SK-N-SH treated with all-trans-retinoic acid at 6 μM for 48 hours (cell line): ENCODE results near the gene CCNY.
A peak's percentile ranks its signal among the peaks of the same experiment; 100 is the strongest.

Source experiments
- ATAC-seq: fragments of 200-7000 bp; cut with Tn5 transposase; 3 replicates; pipeline ENCODE4 v1.9.1; 2020; ENCODE audit warnings: mild to moderate bottlenecking, moderate library complexity
- ARNTL ChIP-seq: fragments of 450-650 bp; formaldehyde crosslinking; IDR thresholded peaks from 2 replicates; pipeline ENCODE4 v1.5.0; 2020; ENCODE audit warnings: low read depth, mild to moderate bottlenecking, moderate library complexity, borderline replicate concordance
- BACH2 ChIP-seq: fragments of 250-450 bp; sonication (Bioruptor Pico); IDR thresholded peaks from 2 replicates; pipeline ENCODE4 v1.9.0; 2021; ENCODE audit warnings: mild to moderate bottlenecking, borderline replicate concordance
- CREB5 ChIP-seq: fragments of 250-450 bp; sonication (Bioruptor Pico); IDR thresholded peaks from 2 replicates; pipeline ENCODE4 v1.5.1; 2020; ENCODE audit warnings: low read depth, mild to moderate bottlenecking, moderate library complexity
- CSDC2 ChIP-seq: fragments of 250-450 bp; sonication (Bioruptor Pico); IDR thresholded peaks from 2 replicates; pipeline ENCODE4 v1.5.0; 2020; ENCODE audit warnings: mild to moderate bottlenecking, moderate library complexity
- CSRNP3 ChIP-seq: fragments of 250-450 bp; sonication (Bioruptor Pico); IDR thresholded peaks from 2 replicates; pipeline ENCODE4 v1.5.1; 2021; ENCODE audit warnings: mild to moderate bottlenecking, moderate library complexity
- ESRRG ChIP-seq: fragments of 250-450 bp; sonication (Bioruptor Pico); IDR thresholded peaks from 2 replicates; pipeline ENCODE4 v1.6.1; 2021; ENCODE audit warnings: mild to moderate bottlenecking
- GLIS3 ChIP-seq: fragments of 250-450 bp; sonication (Bioruptor Pico); IDR thresholded peaks from 2 replicates; pipeline ENCODE4 v1.5.0; 2020; ENCODE audit warnings: mild to moderate bottlenecking, moderate library complexity
- ISL1 ChIP-seq: fragments of 250-450 bp; sonication (Bioruptor Pico); IDR thresholded peaks from 2 replicates; pipeline ENCODE4 v2.1.2; 2022; ENCODE audit warnings: mild to moderate bottlenecking, moderate library complexity
- OSR1 ChIP-seq: fragments of 250-450 bp; sonication (Bioruptor Pico); IDR thresholded peaks from 2 replicates; pipeline ENCODE4 v1.8.0; 2022; ENCODE audit warnings: moderate library complexity, mild to moderate bottlenecking, inconsistent platforms
- PATZ1 ChIP-seq: fragments of 250-450 bp; sonication (Bioruptor Pico); IDR thresholded peaks from 2 replicates; pipeline ENCODE4 v1.8.0; 2020; ENCODE audit warnings: mild to moderate bottlenecking, moderate library complexity, borderline replicate concordance
- POU6F1 ChIP-seq: fragments of 250-450 bp; sonication (Bioruptor Pico); IDR thresholded peaks from 2 replicates; pipeline ENCODE4 v1.8.0; 2021; ENCODE audit warnings: low read depth, mild to moderate bottlenecking, moderate library complexity, borderline replicate concordance
- PPARA ChIP-seq: fragments of 250-450 bp; sonication (Bioruptor Pico); IDR thresholded peaks from 2 replicates; pipeline ENCODE4 v1.5.0; 2020; ENCODE audit warnings: mild to moderate bottlenecking, borderline replicate concordance
- RARB ChIP-seq: fragments of 250-450 bp; sonication (Bioruptor Pico); IDR thresholded peaks from 2 replicates; pipeline ENCODE4 v1.8.0; 2021; ENCODE audit warnings: mild to moderate bottlenecking, moderate library complexity
- TCF4 ChIP-seq: fragments of 250-450 bp; sonication (Bioruptor Pico); IDR thresholded peaks from 2 replicates; pipeline ENCODE4 v1.8.0; 2021; ENCODE audit warnings: mild to moderate bottlenecking, moderate library complexity, borderline replicate concordance
- TOX ChIP-seq: fragments of 250-450 bp; sonication (Bioruptor Pico); IDR thresholded peaks from 2 replicates; pipeline ENCODE4 v1.8.0; 2021; ENCODE audit warnings: mild to moderate bottlenecking, moderate library complexity, borderline replicate concordance
- TSHZ2 ChIP-seq: fragments of 250-450 bp; sonication (Bioruptor Pico); IDR thresholded peaks from 2 replicates; pipeline ENCODE4 v1.5.0; 2020; ENCODE audit warnings: mild to moderate bottlenecking, moderate library complexity
- ZC3H10 ChIP-seq: fragments of 250-450 bp; sonication (Bioruptor Pico); IDR thresholded peaks from 2 replicates; pipeline ENCODE4 v1.5.1; 2021; ENCODE audit warnings: mild to moderate bottlenecking, moderate library complexity
- ZFP3 ChIP-seq: fragments of 250-450 bp; sonication (Bioruptor Pico); IDR thresholded peaks from 2 replicates; pipeline ENCODE4 v1.5.0; 2020; ENCODE audit warnings: mild to moderate bottlenecking, moderate library complexity
- ZFP30 ChIP-seq: fragments of 450-650 bp; formaldehyde crosslinking; IDR thresholded peaks from 2 replicates; pipeline ENCODE4 v1.5.0; 2022; ENCODE audit warnings: mild to moderate bottlenecking, moderate library complexity
- ZNF565 ChIP-seq: fragments of 450-650 bp; formaldehyde crosslinking; conservative IDR thresholded peaks from 2 replicates; pipeline ENCODE4 v1.5.0; 2020; ENCODE audit warnings: low read depth, mild to moderate bottlenecking, moderate library complexity
- ZNF70 ChIP-seq: fragments of 450-650 bp; formaldehyde crosslinking; IDR thresholded peaks from 2 replicates; pipeline ENCODE4 v1.5.0; 2020; ENCODE audit warnings: mild to moderate bottlenecking, moderate library complexity

The CCNY gene

DNA sequence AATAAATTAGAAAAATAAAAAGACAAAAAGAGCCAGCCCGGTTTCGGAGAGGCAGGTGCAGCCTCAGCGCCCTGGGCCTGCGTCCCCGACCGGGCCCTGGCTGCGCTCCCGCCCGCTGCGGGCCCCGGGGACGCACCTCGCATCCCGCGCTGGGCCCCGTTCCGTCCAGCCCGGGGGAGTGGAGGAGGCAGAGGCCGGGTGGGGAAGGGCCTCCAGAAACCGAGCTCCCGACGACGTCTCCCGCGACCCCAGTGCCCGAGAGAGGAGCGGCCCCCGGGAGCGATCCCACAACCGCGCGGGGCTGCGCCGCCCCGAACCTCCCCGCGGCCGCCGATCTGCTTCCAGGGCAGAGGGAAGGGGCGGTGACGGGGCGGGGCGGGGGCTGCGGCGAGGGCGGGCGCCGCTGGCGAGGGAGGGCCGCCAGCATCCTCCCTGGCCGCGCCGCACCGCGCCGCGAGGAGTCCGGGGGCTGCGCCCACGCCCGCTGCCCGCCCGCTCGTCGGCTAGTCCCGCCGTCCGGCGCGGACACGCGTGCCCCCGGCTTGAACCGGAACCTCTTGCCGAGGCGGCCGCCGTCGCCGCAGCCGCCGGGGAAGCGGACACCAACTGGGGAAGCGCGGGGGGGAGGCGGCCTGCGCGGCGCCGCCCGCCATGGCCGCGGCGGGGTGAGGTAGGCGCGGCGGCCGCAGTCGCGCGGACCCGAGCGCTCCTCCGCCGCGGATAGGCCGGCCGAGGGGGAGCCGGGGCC is at the start of gene CCNY:
CCNY (plus strand) TSS at position 426 of the 748 bp plus-strand sequence. CDS start 545 bp downstream, outside the sequence.
- TF ChIP-seq ISL1 (CRISPR knock-in tag) (no peak), CREB5 (CRISPR knock-in tag) (no peak), CSDC2 (CRISPR knock-in tag) (no peak), CSRNP3 (no peak), BACH2 (CRISPR knock-in tag) (no peak), ESRRG (CRISPR knock-in tag) (no peak), OSR1 (no peak), TCF4 (CRISPR knock-in tag) (no peak), ZC3H10 (CRISPR knock-in tag) (no peak), ZFP3 (CRISPR knock-in tag) (no peak), ZNF70 (CRISPR knock-in tag) (no peak), ZFP30 (CRISPR knock-in tag) (no peak), PPARA (no peak), ZNF565 (CRISPR knock-in tag) (no peak), ARNTL (CRISPR knock-in tag) (no peak), POU6F1 (CRISPR knock-in tag) (no peak), GLIS3 (no peak)
- peak; percentile 86 for ATAC-seq

DNA sequence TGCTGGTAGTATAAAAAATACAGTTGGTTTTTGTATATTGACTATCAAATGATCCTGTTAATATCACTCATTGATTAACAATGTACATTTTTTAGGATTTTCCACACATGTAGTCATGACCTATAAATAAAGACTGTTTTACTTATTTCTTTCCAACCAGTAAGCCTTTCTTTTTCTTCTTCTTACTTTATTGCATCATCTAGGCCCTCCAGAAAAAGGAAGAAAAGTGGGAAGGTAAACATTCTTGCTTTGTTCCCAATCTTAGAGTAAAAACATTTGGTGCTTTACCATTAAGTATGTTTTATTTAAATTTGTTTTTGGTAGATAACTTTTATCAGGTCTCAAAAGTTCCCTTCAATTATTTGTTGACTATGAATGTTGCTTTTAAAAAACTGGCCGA is 47.1 kb upstream of the CCNY start:
- TF ChIP-seq PATZ1 (CRISPR knock-in tag) (no peak), CSDC2 (CRISPR knock-in tag) (no peak), TOX (CRISPR knock-in tag) (no peak), ZFP30 (CRISPR knock-in tag) (no peak), CREB5 (CRISPR knock-in tag) (no peak), ZNF70 (CRISPR knock-in tag) (no peak)
- TF ChIP-seq, all 23 proteins: peak for 0
- ATAC-seq = no peak

GRCh38 chr10:35294506-35294905 is 41.8 kb upstream of the CCNY start:
- ATAC-seq = no peak
- TF ChIP-seq PATZ1 (CRISPR knock-in tag) (no peak), TSHZ2 (CRISPR knock-in tag) (no peak), GLIS3 (no peak), POU6F1 (CRISPR knock-in tag) (no peak), TCF4 (CRISPR knock-in tag) (no peak), CSRNP3 (no peak), RARB (CRISPR knock-in tag) (no peak)
